HG03066 (cell line): ENCODE data around the gene RPL36.

Source experiments
- ATAC-seq: cut with Tn5 transposase; IDR thresholded peaks from one replicate; pipeline ENCODE4 v1.9.1; 2021; ENCODE audit warnings: low read depth; ENCODE audit not compliant: unreplicated experiment

Gene RPL36

GRCh38 chr19:5690125-5690954, at the start of gene RPL36:
Gene RPL36 (plus strand): TSS chr19:5690295. CDS start chr19:5690508, 213 bp downstream.
- ATAC-seq, result peak; percentile 43

GRCh38 chr19:5641171-5641570, 48.9 kb upstream of the RPL36 start:
- ATAC-seq, result no peak

DNA sequence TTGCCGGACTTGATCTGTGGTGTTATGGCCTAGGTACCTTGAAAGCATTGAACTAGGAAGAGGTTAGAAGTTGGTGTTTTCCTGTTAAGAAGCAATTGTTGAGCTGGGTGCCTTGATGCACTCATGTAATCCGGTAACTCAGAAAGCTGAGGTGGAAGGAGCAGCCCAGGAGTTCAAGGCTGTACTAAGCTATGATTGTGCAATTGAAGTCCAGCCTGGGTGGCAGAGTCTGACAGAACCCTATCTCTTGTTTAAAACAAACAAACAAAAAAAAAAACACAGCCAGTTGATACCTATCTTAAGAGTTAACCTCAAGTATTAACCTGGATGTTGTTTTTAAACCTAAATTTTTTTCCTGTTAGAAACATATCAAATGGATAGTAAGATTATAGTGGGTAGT, 47.9 kb upstream of the RPL36 start:
- no peak for ATAC-seq

DNA sequence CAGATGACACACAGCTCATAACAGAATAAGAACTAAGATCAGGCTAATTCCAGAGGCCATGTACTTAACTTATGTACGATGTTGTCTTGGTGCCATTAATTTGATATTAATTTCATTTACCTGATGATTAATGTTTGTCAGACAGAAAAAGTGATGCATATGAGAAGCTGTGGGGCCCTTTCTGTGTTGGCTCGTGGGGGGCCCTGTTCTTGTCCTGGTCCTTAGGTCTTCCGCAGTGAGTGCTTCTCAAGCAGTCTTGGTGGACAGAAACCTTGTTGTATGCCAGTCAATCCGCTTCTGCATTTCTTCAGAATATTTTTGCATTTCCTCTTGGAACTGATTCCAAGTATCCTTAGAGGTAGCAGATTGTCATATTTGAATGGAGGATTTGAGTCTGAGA, 47.0 kb upstream of the RPL36 start:
- ATAC-seq, result no peak

DNA sequence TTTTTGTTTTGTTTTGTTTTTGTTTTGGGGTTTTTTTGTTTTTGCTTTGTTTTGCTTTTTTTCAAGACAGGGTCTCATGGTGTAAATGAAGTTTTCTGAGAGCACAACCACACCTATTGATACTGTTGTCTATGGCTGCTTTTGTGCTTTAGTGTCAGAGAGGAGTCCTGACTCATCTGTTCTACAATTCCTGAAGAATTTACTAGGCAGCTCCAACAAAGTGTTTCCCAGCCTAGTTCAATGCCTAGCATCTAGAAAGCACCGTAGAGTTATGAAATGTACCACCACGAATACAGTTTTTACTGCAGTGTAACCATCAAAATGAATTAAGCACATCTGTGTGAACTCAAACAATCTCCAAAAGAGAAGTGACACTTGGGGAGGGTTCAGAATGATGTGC, 46.1 kb upstream of the RPL36 start:
- no peak for ATAC-seq

DNA sequence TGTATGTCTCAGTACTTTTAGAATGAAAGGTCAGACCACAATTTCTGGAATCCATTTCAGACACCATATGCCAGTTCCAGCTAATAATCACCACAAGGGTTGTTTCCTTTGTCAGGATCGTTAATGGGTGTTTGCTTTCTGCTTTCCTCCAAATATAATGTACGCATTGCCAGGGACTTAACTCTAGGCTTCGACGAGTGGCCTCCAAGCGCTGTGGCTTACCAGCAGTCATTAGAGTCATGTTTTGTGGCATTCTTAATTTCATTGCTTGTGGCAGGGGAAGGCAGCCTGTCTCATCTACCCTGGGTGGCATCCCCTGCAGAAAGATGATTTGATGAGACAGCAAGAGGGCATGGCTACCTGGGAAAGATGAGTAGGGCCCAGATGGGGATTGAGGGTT, 44.7 kb upstream of the RPL36 start:
- ATAC-seq, result no peak

DNA sequence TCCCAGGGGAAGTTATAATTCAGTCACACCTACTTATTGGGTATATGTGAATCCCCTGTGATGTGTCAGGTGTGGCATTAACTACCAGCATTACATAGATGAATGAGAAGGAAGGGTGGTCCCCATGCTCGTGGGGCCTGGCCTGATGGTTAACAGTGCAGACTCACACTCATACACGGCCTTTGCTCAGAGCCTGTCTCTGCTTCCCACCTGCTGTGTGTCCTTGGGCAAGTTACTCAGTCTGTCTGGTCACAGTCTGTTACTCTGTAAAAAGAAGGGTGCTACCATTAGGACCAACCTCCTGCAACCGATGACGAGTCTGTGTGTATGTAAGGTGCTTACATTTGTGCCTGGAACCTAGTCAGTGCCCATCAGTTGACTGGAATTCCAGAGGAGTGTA, 43.4 kb upstream of the RPL36 start:
- no peak for ATAC-seq

GRCh38 chr19:5648464-5648863, 41.6 kb upstream of the RPL36 start:
- ATAC-seq, result no peak

DNA sequence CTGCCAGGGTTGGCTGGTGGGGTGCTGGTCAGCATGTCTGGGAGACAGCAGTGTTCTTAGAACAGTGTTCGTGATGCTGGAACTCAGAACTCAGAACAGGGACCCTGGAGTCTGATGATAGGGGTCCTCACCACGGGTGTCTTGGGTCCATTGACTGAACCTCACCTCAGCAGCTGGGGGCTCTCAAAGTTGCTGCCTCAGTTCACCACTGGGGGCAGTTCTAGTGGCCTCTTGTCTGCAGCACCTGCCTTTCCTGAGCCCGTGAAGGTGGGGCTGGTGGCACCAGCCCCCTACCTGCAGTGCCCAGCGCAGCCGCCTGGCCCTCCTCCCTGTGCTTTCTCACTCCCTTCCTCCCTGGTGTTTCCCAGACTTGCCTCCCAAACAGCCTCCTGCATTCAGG, 38.7 kb upstream of the RPL36 start:
- ATAC-seq, result no peak

DNA sequence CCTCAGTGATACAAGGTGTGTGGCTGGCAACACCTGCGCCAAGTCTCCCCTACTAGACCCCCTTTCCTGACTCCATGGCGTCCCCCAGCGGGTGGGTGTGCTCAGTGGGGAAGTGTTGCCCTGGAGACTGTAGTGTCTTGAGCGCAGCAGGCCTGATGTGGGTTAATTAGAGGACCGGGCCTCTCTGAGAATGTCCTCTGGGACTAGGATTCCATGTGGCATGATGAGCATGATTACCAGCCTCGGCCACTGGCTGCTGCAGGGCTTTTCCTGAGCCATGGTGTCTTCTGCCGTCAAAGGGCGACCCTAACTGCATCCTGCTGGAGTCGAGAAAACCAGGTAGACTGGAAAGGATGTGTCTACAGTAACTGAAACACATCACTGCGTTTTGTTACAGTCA, 37.8 kb upstream of the RPL36 start:
- no peak for ATAC-seq

DNA sequence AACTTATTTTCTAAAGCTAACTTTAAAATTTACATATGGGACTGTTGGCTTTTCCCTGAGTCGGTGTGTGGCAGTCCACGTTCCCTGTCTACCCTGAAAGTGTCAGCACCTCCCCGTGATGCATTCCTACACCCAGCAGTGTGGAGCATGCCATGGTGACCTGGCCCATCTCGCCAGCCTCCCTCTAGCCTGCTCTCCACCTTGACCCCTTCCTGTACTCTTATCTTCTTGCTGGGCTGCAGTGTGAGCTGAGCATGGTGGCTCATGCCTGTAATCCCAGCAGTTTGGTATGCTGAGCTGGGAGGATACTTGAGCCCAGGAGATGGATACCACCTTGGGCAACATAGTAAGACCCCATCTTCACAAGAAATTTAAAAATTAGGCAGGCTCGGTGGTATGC, 35.2 kb upstream of the RPL36 start:
- ATAC-seq, result no peak

- ATAC-seq, result no peak
Measured at GRCh38 chr19:5655412-5655811, 34.7 kb upstream of the RPL36 start.

- no peak for ATAC-seq
Measured at GRCh38 chr19:5661483-5661882, 28.6 kb upstream of the RPL36 start.

GRCh38 chr19:5663904-5664303, 26.2 kb upstream of the RPL36 start:
- ATAC-seq, result no peak

- ATAC-seq, result no peak
Measured at GRCh38 chr19:5664515-5664914, 25.6 kb upstream of the RPL36 start.

DNA sequence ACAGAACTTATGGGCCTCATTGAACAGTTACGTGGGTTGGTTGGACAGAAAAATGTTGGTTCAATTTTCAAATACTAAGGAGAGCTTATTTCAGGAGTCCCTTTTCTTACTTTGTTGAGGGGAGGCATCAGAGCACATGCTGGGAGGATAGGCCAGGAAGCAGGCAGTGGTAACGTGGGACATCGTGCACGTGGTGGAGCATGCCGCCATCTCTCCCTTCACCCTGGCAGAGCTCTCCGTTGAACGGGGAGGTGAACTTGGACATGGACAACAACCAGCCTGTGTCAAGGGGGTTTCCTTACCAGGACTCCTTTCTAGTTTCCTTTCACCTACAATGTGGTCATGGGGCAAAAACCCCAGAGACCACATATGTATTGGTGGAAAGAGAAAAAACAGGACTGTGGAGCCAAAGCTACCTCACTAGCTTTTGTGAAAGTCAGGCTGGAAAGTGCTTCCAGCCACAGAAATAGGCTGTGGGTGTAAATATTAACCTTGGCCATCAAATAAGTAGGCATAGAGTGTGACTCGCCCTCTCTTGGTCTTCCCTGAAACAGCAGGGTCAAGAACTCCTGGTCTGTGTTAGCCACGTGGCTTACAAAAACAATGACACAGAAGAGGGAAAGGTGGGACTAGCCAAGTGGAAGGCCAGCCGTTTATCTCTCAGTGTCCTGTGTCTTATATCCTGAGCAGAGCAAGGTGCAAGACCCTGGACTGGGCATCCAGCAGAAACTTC, 24.1 kb upstream of the RPL36 start:
- no peak for ATAC-seq

DNA sequence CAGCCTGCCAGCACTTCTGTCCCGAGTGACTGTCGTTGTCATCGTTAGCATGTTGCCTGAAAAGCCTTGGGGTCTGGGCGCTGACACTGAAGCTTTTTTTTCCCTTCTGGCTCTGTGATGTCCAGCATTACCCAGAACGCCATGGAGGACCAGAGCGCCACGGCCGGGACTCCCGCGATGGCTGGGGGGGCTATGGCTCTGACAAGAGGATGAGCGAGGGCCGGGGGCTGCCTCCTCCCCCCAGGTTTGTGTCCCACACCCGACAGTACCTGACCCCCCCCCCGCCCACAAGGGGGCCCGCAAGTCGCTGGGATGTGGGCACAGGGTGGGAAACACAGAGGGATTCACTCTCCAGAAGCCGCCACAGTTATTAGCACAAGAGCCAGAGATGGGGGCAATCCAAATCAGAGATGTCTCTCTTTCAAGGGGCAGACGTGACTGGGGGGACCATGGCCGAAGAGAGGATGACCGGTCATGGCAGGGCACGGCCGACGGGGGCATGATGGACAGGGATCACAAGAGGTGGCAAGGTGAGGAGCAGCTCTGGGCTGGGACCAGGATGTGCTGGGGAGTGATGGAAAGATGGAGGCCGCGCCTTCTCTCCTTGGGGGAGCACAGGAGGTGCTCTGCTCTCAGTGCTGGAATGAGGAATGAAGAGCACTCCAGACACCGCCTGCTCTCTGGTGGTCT, 23.0 kb upstream of the RPL36 start:
- no peak for ATAC-seq

GRCh38 chr19:5667751-5668271, 22.3 kb upstream of the RPL36 start:
- no peak for ATAC-seq

DNA sequence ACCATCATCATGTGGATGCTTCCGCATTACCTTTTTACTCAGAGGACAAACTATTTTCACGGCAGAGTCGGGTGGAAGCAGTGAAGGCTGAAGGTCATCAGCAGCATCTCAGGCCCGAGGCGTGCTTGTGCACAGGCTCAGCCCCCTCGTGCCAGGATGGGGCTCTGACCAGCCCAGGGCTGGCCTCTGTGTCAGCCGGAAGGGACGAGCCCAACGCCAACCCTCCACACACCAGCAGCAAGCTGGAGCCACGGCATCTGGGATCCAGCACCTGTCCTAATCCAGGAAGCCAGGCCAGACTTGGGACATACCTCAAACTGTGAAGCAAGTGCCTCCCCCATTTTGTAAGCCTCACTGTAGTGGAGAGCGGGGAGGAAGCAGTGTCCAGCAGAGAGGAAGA, 20.9 kb upstream of the RPL36 start:
- ATAC-seq, result no peak

DNA sequence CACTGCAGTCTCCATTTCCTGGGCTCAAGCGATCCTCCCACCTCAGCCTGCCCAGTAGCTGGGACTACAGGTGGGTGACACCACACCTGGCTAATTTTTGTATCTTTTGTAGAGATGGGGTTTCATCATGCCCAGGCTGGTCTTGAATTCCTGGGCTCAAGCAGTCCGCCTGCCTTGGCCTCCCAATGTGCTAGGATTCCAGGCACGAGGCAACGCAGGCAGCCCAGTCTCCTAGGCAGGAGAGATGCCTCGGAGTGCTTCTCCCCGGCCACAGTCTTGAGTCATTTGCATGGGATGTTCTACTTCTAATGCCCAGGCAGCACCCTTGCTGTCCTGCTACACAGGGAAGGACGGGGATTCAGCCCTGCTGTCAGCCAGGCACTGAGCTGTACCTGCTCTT, 18.5 kb upstream of the RPL36 start:
- no peak for ATAC-seq
